Psoas muscle (tissue), 8 donors: ENCODE measurements around the gene EVI5L. TPM values are rescaled to one million over a fixed set of nuclear protein-coding genes. Genes with fewer than 3 reads are reported as not detected.

ENCODE experiments used
- ATAC-seq, 4 donors: fragments of 200-7000 bp; cut with Tn5 transposase; one replicate each; pipeline ENCODE4 v1.9.1; 2020; ENCODE audit warnings: moderate library complexity in 3 of 4, mild to moderate bottlenecking in 2 of 4
- DNase-seq, 2 donors: peaks; one replicate each; pipeline ENCODE4 v3.0.0-alpha.2; 2020
- H3K27ac ChIP-seq: fragments of 200-600 bp; one replicate; pipeline ENCODE4 v1.8.0; 2022
- H3K27me3 ChIP-seq, 3 donors: fragments of 200-600 bp in 1 of 3; one replicate each; pipeline versions ENCODE4 v1.6.1 to v1.8.0; 2013 to 2022; ENCODE audit warnings: low read length in 2 of 3, mild to moderate bottlenecking in 2 of 3, moderate library complexity in 1 of 3; ENCODE audit not compliant: insufficient read depth in 3 of 3
- H3K36me3 ChIP-seq, 2 donors: fragments of 200-600 bp in 1 of 2; one replicate each; pipeline versions ENCODE4 v1.6.1 to v1.8.0; 2013 to 2022; ENCODE audit warnings: low read depth in 1 of 2, mild to moderate bottlenecking in 1 of 2, moderate library complexity in 1 of 2; ENCODE audit not compliant: insufficient read depth in 1 of 2
- H3K4me1 ChIP-seq: fragments of 200-600 bp; one replicate; pipeline ENCODE4 v1.8.0; 2022
- H3K4me3 ChIP-seq: fragments of 200-600 bp; one replicate; pipeline ENCODE4 v1.8.0; 2022; ENCODE audit warnings: mild to moderate bottlenecking
- H3K9me3 ChIP-seq: fragments of 200-600 bp; one replicate; pipeline ENCODE4 v1.8.0; 2022
- CTCF ChIP-seq: fragments of 200-600 bp; IDR thresholded peaks from one replicate; pipeline ENCODE4 v1.8.0; 2022; ENCODE audit warnings: antibody characterized with exemption
- WGBS, 3 donors: extraction: QIAGEN DNeasy Blood & Tissue Kit; methylation state at CpG; one replicate each; pipeline versions ENCODE4 v1.1.6 to v1.1.7; 2013; 5-methylcytosine and 5-hydroxymethylcytosine counted together
- intact Hi-C, 2 donors: fragments of 100-400 bp; cut with DNase I; formaldehyde crosslinking; loops; one replicate each; pipeline versions ENCODE4 v1.11.0 to v1.14.2; 2022
- polyA plus RNA-seq, 3 donors: library from polyadenylated mRNA; stranded (reverse); fragments of 200-250 nt; gene quantifications; one replicate each; pipeline ENCODE4 v1.2.3, GENCODE V29; 2013
- total RNA-seq, 4 donors: library from RNA; stranded (reverse); fragmentation: NEBNext Ultra II Directional in 2 of 4; extraction: Animal tissue kit (Norgen Biotek cat#: 25700) in 2 of 4; gene quantifications; one replicate each; pipeline versions ENCODE4 v1.2.1 to v1.2.4, GENCODE V29; 2021 to 2023
- donor health status: healthy with polysubstance abuse.
- donor health status: DM: no; HTN: no; CAD: no; lungs with moderate emphysema.
- donor health status: Bipolar disorder and iron deficiency.
- donor health status: healthy.
- donor health status: DM: yes; HTN: yes; CAD: no.
- donor health status: DM: no; HTN: no; CAD: no.
- donor health status: DM: no; HTN: no; CAD: no.
- donor health status: DM: yes; HTN: yes; CAD: no.

EVI5L gene
- total and polyA plus RNA-seq, 7 donors: 5.8 to 25.9 (median 13.9) TPM

- H3K27ac ChIP-seq: no peak overlapping the region
- H3K4me1 ChIP-seq: peaks cover 8% of the 10 kb centered on the region
- WGBS, 3 donors: 1 to 11% (median 4%) methylated on average over 28 to 47 of the region's 47 CpGs
- DNase-seq: peak; percentile 49 to 78
- no peaks in the 10 kb centered on the region for H3K9me3 ChIP-seq
- H3K4me3 ChIP-seq: peak overlapping the region; percentile 54
- intact Hi-C loops: no loop called here
- ATAC-seq: peak; percentile 56 to 72 (median 66)
- H3K36me3 ChIP-seq: no peaks in the 10 kb centered on the region
- H3K27me3 ChIP-seq: peaks cover 0 to 57% (median 15%) of the 10 kb centered on the region in 3 donors
- no peak for TF ChIP-seq CTCF
These were observed 39.5 kb downstream of the EVI5L start for GRCh38 chr19:7869453-7869909.

- Histone ChIP-seq H3K27ac (no peak overlapping the region), H3K4me3 (peak overlapping the region; percentile 54), H3K9me3 (no peaks in the 10 kb centered on the region), H3K27me3 (peaks cover 0 to 57% (median 19%) of the 10 kb centered on the region in 3 donors), H3K36me3 (no peaks in the 10 kb centered on the region), H3K4me1 (peaks cover 8% of the 10 kb centered on the region)
- ATAC-seq (peak; percentile 6 to 21 (median 16)), DNase-seq (peak; percentile 55 to 73)
- intact Hi-C loops: no loop called here
- no peak for TF ChIP-seq CTCF
- 20 to 27% (median 25%) methylated on average over 21 to 30 of the region's 30 CpGs for WGBS, 3 donors
These were observed 40.0 kb downstream of the EVI5L start for GRCh38 chr19:7869910-7870511.

- Histone ChIP-seq H3K4me3 (no peak overlapping the region), H3K27ac (no peak overlapping the region), H3K27me3 (peaks cover 0 to 63% (median 20%) of the 10 kb centered on the region in 3 donors), H3K36me3 (no peaks in the 10 kb centered on the region), H3K9me3 (no peaks in the 10 kb centered on the region), H3K4me1 (peaks cover 8% of the 10 kb centered on the region)
- ATAC-seq (peak in 2 of 4 donors; percentile 22 to 29), DNase-seq (peak; percentile 56 to 72)
- intact Hi-C loops: no loop called here
- 65 to 78% (median 70%) methylated on average over 10 to 11 of the region's 11 CpGs for WGBS, 3 donors
- no peak for TF ChIP-seq CTCF
These were observed 40.8 kb downstream of the EVI5L start for GRCh38 chr19:7870571-7871436.

GRCh38 chr19:7871437-7872305, 41.7 kb downstream of the EVI5L start:
- Histone ChIP-seq H3K36me3 (no peaks in the 10 kb centered on the region), H3K27me3 (peaks cover 0 to 57% (median 20%) of the 10 kb centered on the region in 3 donors), H3K27ac (no peak overlapping the region), H3K4me1 (peaks cover 8% of the 10 kb centered on the region), H3K9me3 (no peaks in the 10 kb centered on the region), H3K4me3 (no peak overlapping the region)
- intact Hi-C loops: no loop called here
- peak; percentile 80 to 86 for DNase-seq
- ATAC-seq: peak; percentile 30 to 57 (median 48)
- WGBS, 3 donors: 7 to 9% (median 8%) methylated on average over 32 to 33 of the region's 33 CpGs
- no peak for TF ChIP-seq CTCF
